GM23338 (cell line): ENCODE measurements around the gene C2CD5. TPM values are rescaled to one million over a fixed set of nuclear protein-coding genes. Genes with fewer than 3 reads are reported as not detected.

Experiments used
- ATAC-seq: fragments of 200-7000 bp; cut with Tn5 transposase; 3 replicates; pipeline ENCODE4 v1.9.1; 2020
- DNase-seq: peaks from one replicate; pipeline ENCODE4 v3.0.0-alpha.2; 2015; ENCODE audit warnings: low spot score
- H2AFZ ChIP-seq: fragments of 200-600 bp; sonication (generic); 2 replicates; pipeline ENCODE4 v1.8.0; 2016; ENCODE audit warnings: antibody characterized with exemption, mild to moderate bottlenecking, moderate library complexity
- H3F3A ChIP-seq: fragments of 200-600 bp; sonication (generic); replicated peaks from 2 replicates; pipeline ENCODE4 v1.8.0; 2017; ENCODE audit warnings: antibody characterized with exemption, mixed run types, low read depth
- H3K27ac ChIP-seq: fragments of 200-600 bp; sonication (generic); 2 replicates; pipeline ENCODE4 v1.6.1; 2016; ENCODE audit warnings: low read depth
- H3K27me3 ChIP-seq: fragments of 200-600 bp; sonication (generic); 2 replicates; pipeline ENCODE4 v1.8.0; 2016; ENCODE audit warnings: mild to moderate bottlenecking, mixed run types, moderate library complexity; ENCODE audit not compliant: insufficient read depth
- H3K36me3 ChIP-seq: fragments of 200-600 bp; sonication (generic); 2 replicates; pipeline ENCODE4 v1.8.0; 2016; ENCODE audit warnings: mild to moderate bottlenecking; ENCODE audit not compliant: insufficient read depth
- H3K4me1 ChIP-seq: fragments of 200-600 bp; sonication (generic); 2 replicates; pipeline ENCODE4 v1.8.0; 2016; ENCODE audit warnings: mild to moderate bottlenecking, moderate library complexity; ENCODE audit not compliant: insufficient read depth
- H3K4me2 ChIP-seq: fragments of 200-600 bp; sonication (generic); 2 replicates; pipeline ENCODE4 v1.7.1; 2017; ENCODE audit warnings: mixed run types
- H3K4me3 ChIP-seq: fragments of 200-600 bp; sonication (generic); 2 replicates; pipeline ENCODE4 v1.6.1; 2016; ENCODE audit warnings: mixed run types
- H3K79me2 ChIP-seq: fragments of 200-600 bp; sonication (generic); replicated peaks from 2 replicates; pipeline ENCODE4 v1.8.0; 2017; ENCODE audit warnings: mild to moderate bottlenecking; ENCODE audit not compliant: insufficient read depth
- H3K9me2 ChIP-seq: fragments of 200-600 bp; sonication (generic); 2 replicates; pipeline ENCODE4 v1.8.0; 2017; ENCODE audit not compliant: insufficient read depth
- H4K20me1 ChIP-seq: fragments of 200-600 bp; sonication (generic); replicated peaks from 2 replicates; pipeline ENCODE4 v1.8.0; 2017; ENCODE audit warnings: mild to moderate bottlenecking; ENCODE audit not compliant: insufficient read depth
- H3K27ac Mint-ChIP-seq: 2 replicates; pipeline ENCODE4 v1.8.0; 2020; ENCODE audit warnings: inconsistent platforms, mild to moderate bottlenecking, moderate library complexity, mixed read lengths
- H3K27me3 Mint-ChIP-seq: 3 replicates; pipeline ENCODE4 v1.8.0; 2022; ENCODE audit warnings: low read depth, mild to moderate bottlenecking, moderate library complexity, mixed read lengths, inconsistent platforms; ENCODE audit not compliant: insufficient read depth, poor library complexity
- H3K36me3 Mint-ChIP-seq: 3 replicates; pipeline ENCODE4 v1.8.0; 2021; ENCODE audit warnings: low read depth, mild to moderate bottlenecking, inconsistent platforms, moderate library complexity, mixed read lengths
- H3K4me1 Mint-ChIP-seq: 3 replicates; pipeline ENCODE4 v1.8.0; 2020; ENCODE audit warnings: mild to moderate bottlenecking, inconsistent platforms, mixed read lengths
- H3K4me3 Mint-ChIP-seq: 3 replicates; pipeline ENCODE4 v1.8.0; 2021; ENCODE audit warnings: moderate library complexity, mild to moderate bottlenecking, inconsistent platforms, mixed read lengths
- H3K9me3 Mint-ChIP-seq: 3 replicates; pipeline ENCODE4 v1.8.0; 2020; ENCODE audit warnings: moderate library complexity, mild to moderate bottlenecking, inconsistent platforms, mixed read lengths
- CREB1 ChIP-seq: fragments of 250-450 bp; sonication (Bioruptor Pico); IDR thresholded peaks from 2 replicates; pipeline ENCODE4 v1.5.0; 2020; ENCODE audit warnings: low read depth, mild to moderate bottlenecking, moderate library complexity
- EZH2 ChIP-seq: fragments of 200-600 bp; sonication (generic); IDR thresholded peaks from one replicate; pipeline ENCODE4 v1.8.0; 2017; ENCODE audit warnings: antibody characterized with exemption, mild to moderate bottlenecking, low read depth; ENCODE audit not compliant: unreplicated experiment
- JUNB ChIP-seq: IDR thresholded peaks from one replicate; pipeline ENCODE4 v1.6.1; 2016; ENCODE audit warnings: antibody characterized with exemption; ENCODE audit not compliant: unreplicated experiment
- NANOG ChIP-seq: IDR thresholded peaks from 2 replicates; pipeline ENCODE4 v1.6.1; 2016; ENCODE audit warnings: antibody characterized with exemption, borderline replicate concordance
- POLR2AphosphoS5 ChIP-seq: IDR thresholded peaks from 2 replicates; pipeline ENCODE4 v1.6.1; 2016; ENCODE audit warnings: antibody characterized with exemption, low read depth
- STAT1 ChIP-seq: IDR thresholded peaks from one replicate; pipeline ENCODE4 v1.6.1; 2016; ENCODE audit warnings: antibody characterized with exemption; ENCODE audit not compliant: unreplicated experiment
- ZNF114 ChIP-seq: fragments of 250-450 bp; sonication (Bioruptor Pico); IDR thresholded peaks from 2 replicates; pipeline ENCODE4 v1.5.0; 2020; ENCODE audit warnings: mild to moderate bottlenecking, moderate library complexity
- ZNF331 ChIP-seq: fragments of 250-450 bp; sonication (Bioruptor Pico); IDR thresholded peaks from 2 replicates; pipeline ENCODE4 v1.5.0; 2020; ENCODE audit warnings: low read depth, mild to moderate bottlenecking, moderate library complexity
- polyA plus RNA-seq: library from polyadenylated mRNA; unstranded; fragments of >200 nt; fragmentation: Nextera tagmentation; extraction: Ambion mirVana; gene quantifications from 2 replicates; pipeline ENCODE4 v1.2.1, GENCODE V29; 2016
- total RNA-seq: library from RNA; depleted of rRNA; stranded (reverse); fragments of >200 nt; shearing (Covaris generic); gene quantifications from 2 replicates; pipeline ENCODE4 v1.2.3, GENCODE V29; 2014
- TF ChIP-seq, protein P1 (sequence below): IDR thresholded peaks from 2 replicates; pipeline ENCODE4 v1.6.1; 2016; ENCODE audit warnings: antibody characterized with exemption
- TF ChIP-seq, protein P2 (sequence below): IDR thresholded peaks from one replicate; pipeline ENCODE4 v1.6.1; 2018; ENCODE audit warnings: antibody characterized with exemption; ENCODE audit not compliant: unreplicated experiment
- TF ChIP-seq, protein P3 (sequence below), 2 experiments: fragments of 200-600 bp in 1 of 2; sonication (generic) in 1 of 2; conservative IDR thresholded peaks; 2 replicates each; pipeline versions ENCODE4 v1.5.1 to v1.6.1; 2016 to 2017; ENCODE audit warnings: antibody characterized with exemption in 2 of 2, low read depth in 2 of 2, mild to moderate bottlenecking in 2 of 2, moderate library complexity in 1 of 2

The C2CD5 gene
- total and polyA plus RNA-seq, 2 experiments from 2014 or later: 22.0 to 68.6 TPM

DNA sequence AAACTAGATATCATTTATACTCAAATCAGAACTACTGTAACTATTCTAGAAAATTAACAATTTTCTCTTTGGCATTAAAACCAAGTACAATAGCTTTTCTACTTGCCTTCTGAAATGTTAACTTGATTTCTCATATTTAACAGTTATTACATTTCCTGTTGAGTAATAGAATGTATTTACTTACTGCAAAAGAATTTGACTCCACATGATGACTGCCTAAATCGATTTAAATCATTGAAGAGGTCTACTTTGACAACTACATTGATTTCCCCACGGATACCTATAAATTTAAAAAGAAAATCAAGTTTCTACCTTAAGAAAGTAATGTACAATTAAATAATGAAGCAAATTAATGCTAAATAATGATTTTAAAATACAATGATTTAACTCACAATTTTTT lies 18.9 kb downstream of the C2CD5 start:
- H3F3A ChIP-seq: no peaks in the 10 kb centered on the region
- no peak overlapping the region for H3K4me2 ChIP-seq
- Mint-ChIP-seq H3K9me3 (no peaks in the 10 kb centered on the region), H3K4me1 (no peaks in the 10 kb centered on the region), H3K27me3 (no peaks in the 10 kb centered on the region), H3K4me3 (no peak overlapping the region), H3K36me3 (peaks cover 18% of the 10 kb centered on the region; the same call in 2 of the 3 replicates), H3K27ac (no peak overlapping the region)
- H3K27me3 ChIP-seq: no peaks in the 10 kb centered on the region
- DNase-seq (no peak), ATAC-seq (no peak)
- H3K9me2 ChIP-seq: no peaks in the 10 kb centered on the region
- no peak overlapping the region for H3K27ac ChIP-seq
- no peak overlapping the region for H2AFZ ChIP-seq
- TF ChIP-seq, protein P1, sequence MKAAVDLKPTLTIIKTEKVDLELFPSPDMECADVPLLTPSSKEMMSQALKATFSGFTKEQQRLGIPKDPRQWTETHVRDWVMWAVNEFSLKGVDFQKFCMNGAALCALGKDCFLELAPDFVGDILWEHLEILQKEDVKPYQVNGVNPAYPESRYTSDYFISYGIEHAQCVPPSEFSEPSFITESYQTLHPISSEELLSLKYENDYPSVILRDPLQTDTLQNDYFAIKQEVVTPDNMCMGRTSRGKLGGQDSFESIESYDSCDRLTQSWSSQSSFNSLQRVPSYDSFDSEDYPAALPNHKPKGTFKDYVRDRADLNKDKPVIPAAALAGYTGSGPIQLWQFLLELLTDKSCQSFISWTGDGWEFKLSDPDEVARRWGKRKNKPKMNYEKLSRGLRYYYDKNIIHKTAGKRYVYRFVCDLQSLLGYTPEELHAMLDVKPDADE: no peak
- TF ChIP-seq EZH2 (no peak), CREB1 (no peak), POLR2AphosphoS5 (no peak), NANOG (no peak), STAT1 (no peak), JUNB (no peak)
- TF ChIP-seq, protein P2, sequence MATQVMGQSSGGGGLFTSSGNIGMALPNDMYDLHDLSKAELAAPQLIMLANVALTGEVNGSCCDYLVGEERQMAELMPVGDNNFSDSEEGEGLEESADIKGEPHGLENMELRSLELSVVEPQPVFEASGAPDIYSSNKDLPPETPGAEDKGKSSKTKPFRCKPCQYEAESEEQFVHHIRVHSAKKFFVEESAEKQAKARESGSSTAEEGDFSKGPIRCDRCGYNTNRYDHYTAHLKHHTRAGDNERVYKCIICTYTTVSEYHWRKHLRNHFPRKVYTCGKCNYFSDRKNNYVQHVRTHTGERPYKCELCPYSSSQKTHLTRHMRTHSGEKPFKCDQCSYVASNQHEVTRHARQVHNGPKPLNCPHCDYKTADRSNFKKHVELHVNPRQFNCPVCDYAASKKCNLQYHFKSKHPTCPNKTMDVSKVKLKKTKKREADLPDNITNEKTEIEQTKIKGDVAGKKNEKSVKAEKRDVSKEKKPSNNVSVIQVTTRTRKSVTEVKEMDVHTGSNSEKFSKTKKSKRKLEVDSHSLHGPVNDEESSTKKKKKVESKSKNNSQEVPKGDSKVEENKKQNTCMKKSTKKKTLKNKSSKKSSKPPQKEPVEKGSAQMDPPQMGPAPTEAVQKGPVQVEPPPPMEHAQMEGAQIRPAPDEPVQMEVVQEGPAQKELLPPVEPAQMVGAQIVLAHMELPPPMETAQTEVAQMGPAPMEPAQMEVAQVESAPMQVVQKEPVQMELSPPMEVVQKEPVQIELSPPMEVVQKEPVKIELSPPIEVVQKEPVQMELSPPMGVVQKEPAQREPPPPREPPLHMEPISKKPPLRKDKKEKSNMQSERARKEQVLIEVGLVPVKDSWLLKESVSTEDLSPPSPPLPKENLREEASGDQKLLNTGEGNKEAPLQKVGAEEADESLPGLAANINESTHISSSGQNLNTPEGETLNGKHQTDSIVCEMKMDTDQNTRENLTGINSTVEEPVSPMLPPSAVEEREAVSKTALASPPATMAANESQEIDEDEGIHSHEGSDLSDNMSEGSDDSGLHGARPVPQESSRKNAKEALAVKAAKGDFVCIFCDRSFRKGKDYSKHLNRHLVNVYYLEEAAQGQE: no peak
- TF ChIP-seq, protein P3, sequence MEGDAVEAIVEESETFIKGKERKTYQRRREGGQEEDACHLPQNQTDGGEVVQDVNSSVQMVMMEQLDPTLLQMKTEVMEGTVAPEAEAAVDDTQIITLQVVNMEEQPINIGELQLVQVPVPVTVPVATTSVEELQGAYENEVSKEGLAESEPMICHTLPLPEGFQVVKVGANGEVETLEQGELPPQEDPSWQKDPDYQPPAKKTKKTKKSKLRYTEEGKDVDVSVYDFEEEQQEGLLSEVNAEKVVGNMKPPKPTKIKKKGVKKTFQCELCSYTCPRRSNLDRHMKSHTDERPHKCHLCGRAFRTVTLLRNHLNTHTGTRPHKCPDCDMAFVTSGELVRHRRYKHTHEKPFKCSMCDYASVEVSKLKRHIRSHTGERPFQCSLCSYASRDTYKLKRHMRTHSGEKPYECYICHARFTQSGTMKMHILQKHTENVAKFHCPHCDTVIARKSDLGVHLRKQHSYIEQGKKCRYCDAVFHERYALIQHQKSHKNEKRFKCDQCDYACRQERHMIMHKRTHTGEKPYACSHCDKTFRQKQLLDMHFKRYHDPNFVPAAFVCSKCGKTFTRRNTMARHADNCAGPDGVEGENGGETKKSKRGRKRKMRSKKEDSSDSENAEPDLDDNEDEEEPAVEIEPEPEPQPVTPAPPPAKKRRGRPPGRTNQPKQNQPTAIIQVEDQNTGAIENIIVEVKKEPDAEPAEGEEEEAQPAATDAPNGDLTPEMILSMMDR (conservative IDR thresholded peaks at IDR 0.05; ENCODE audit: low read depth in 2 of 2): no peak
- no peaks in the 10 kb centered on the region for H3K4me1 ChIP-seq
- H3K79me2 ChIP-seq: peaks cover 5% of the 10 kb centered on the region; the same call in 1 of the 2 replicates
- H4K20me1 ChIP-seq: no peaks in the 10 kb centered on the region
- H3K36me3 ChIP-seq: peaks cover 4% of the 10 kb centered on the region; the same call in 1 of the 2 replicates
- H3K4me3 ChIP-seq: no peak overlapping the region

DNA sequence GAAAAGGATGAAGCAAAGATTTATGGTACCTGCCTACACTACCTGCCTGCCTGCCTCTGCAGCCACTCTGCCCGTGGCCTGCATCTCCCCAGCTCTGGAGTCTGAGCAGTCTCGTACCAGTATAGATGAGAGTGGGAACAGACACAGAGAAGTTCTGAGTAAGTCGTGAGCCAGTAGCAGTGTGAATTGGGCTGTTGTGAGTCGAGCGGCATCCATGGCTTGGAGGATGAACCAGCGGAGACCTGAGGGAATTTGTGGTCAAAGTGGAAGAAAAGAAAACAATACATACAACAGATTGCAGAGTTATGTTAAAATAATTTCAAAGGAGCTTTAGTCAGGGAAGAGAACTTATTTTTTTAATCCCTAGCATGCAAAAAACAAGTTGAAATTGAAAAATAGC lies 25.3 kb downstream of the C2CD5 start:
- Histone ChIP-seq H3K27me3 (no peaks in the 10 kb centered on the region), H3K4me3 (no peak overlapping the region), H3F3A (no peaks in the 10 kb centered on the region), H2AFZ (no peak overlapping the region), H3K4me2 (no peak overlapping the region), H3K4me1 (no peaks in the 10 kb centered on the region), H3K27ac (no peak overlapping the region), H3K79me2 (no peaks in the 10 kb centered on the region), H4K20me1 (no peaks in the 10 kb centered on the region), H3K9me2 (no peaks in the 10 kb centered on the region), H3K36me3 (peaks cover 11% of the 10 kb centered on the region)
- DNase-seq (no peak), ATAC-seq (no peak)
- H3K4me1 Mint-ChIP-seq: peaks cover 3% of the 10 kb centered on the region; the same call in 1 of the 3 replicates
- H3K4me3 Mint-ChIP-seq: no peak overlapping the region
- no peak overlapping the region for H3K27ac Mint-ChIP-seq
- peaks cover 2% of the 10 kb centered on the region for H3K27me3 Mint-ChIP-seq
- peaks cover 21% of the 10 kb centered on the region; the same call in 2 of the 3 replicates for H3K36me3 Mint-ChIP-seq
- no peaks in the 10 kb centered on the region for H3K9me3 Mint-ChIP-seq
- TF ChIP-seq JUNB: no peak
- TF ChIP-seq, protein P3 (conservative IDR thresholded peaks at IDR 0.05; ENCODE audit: low read depth in 2 of 2): no peak
- TF ChIP-seq, protein P2: no peak
- TF ChIP-seq POLR2AphosphoS5: no peak
- TF ChIP-seq EZH2: no peak
- TF ChIP-seq ZNF331: no peak
- no peak for TF ChIP-seq ZNF114 (CRISPR knock-in tag)
